HG03135 (cell line): ENCODE data around the gene LIX1.

Experiments used
- ATAC-seq: cut with Tn5 transposase; IDR thresholded peaks from one replicate; pipeline ENCODE4 v1.9.1; 2021; ENCODE audit warnings: mild to moderate bottlenecking, moderate library complexity; ENCODE audit not compliant: unreplicated experiment

LIX1 gene

DNA sequence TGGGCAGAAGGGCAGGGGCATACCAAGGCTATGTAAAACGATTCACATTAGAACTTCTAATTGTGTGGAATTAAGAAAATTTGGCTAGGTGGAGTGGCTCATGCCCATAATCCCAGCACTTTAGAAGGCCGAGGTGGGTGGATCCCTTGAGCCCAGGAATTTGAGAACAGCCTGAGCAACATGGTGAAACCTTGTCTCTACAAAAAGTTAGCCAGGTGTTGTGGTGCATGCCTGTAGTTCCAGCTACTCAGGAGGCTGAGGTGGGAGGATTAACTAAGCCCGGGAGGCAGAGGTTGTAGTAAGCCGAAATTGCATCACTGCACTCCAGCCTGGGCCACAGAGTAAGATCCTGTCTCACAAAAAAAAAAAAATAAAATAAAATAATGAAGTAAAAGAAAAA lies 65.2 kb downstream of the LIX1 start:
- no peak for ATAC-seq

DNA sequence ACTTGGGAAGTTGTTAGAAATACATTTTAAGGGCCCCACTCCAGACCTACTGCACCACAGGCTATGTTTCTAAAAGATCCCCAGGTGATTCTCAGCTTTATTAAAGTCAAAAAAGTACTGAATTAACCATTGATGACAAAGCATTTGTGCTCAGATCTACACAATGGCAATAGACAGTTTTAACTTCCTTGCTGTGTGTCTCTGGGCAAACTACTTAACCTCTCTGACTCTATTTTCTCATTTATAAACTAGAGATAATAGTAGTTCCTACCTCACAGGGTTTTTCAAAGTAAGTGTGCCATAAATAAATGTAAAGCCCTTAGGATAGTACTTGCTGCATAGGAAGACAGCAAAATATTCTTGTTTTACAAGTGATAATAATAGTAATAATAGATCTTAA lies 66.3 kb downstream of the LIX1 start:
- ATAC-seq = no peak

DNA sequence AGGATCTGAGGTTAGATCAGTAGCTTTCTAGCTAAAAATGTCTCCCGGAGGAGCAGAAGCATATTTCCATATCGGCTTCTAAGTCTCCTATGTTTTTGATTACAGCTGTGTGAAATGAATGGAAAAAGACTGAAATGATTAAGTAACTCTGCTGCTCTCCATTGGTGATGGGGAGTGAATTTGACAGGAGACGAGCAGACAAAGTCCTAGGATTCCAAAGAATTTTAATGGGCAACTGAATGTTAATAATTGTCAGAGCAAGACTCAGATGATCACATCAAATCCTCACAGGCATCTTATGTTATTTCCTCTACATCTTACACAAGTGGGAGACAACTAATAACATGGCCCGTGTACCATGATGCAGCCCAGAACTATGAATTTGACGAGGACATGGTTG lies 66.8 kb downstream of the LIX1 start:
- ATAC-seq = no peak

DNA sequence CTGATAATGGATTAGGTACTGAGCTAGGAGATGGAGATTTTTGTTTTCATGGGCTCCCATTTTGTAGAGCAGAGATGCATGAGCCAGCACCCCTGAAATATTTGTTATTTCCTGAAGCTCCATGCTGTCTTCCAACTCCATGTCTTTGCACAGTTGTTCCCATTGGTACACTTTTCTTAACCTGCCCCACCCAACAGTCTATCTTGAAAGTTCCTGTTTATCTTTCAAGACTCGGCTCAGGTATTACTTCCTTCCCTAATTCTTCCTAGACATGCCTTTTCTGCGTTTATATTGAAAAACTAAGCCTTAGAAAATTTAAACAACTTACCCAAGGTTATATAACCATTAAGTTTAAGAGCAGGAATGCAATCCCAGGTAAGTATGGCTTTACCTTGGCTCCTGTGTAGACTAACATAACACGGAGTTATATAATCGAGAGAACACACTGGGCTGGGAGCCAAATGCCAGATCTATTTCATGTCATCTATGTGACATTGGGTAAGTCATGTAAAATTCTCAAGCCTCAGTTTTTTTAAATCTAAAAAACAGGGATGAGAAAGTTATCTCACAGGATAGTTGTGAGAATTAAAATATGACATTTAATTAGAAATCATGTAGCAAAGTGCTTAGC lies 67.4 kb downstream of the LIX1 start:
- no peak for ATAC-seq

DNA sequence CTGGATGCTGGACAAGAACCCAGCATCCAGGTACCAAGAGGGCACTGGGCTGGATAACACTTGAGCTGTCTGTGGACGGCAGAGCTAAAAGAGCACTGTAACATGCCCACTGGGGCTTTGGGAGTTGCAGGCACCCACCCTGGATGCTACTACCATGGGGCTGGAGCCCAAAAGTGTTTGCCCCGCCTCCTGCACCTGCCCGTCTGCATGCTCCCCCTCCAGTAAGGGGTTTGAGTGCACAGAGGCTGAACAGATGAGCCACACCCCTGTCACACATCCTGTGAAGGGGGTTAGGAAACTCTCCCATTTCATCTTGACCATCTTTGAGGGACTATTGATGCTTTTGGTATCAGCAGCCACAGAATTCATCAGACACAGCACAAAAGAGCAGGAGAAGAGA lies 69.0 kb downstream of the LIX1 start:
- no peak for ATAC-seq

DNA sequence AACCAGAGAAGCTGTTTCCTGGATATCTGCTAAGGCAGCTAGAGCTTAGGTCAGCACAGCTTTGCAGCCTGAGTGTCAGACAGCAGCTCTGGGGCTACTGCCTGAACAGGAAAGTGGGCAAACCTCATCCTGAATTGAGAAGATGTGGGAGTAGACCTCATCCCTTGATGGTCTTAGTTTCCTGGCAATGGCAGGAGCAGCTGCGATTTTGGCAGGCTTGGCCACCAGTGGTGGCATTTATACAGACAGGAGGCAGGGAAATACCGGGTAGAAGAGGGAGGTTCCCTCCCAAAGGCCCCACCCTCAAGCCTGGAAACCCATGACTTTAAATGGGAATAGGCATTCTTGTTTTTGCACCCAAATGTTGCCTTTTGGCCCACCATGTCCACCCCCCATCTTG lies 69.7 kb downstream of the LIX1 start:
- ATAC-seq = no peak

DNA sequence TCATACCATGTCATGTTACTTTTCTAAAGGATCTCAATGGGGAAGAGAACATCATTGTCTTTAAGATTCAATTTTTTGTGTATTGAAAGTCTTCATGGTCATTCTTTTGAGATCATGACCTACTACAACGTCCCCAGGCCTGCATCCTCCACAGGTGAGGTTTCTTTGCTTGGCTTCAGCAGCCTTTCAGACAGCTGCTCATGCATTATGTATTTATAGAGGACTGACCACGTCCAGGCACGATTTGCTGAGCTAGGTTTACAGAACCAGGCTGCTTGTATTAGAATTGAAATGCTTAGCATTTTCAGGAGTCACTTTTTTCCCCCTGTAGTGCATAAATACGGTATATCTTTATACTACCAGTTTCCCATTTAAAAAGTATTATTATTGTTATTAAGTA lies 70.4 kb downstream of the LIX1 start:
- no peak for ATAC-seq

DNA sequence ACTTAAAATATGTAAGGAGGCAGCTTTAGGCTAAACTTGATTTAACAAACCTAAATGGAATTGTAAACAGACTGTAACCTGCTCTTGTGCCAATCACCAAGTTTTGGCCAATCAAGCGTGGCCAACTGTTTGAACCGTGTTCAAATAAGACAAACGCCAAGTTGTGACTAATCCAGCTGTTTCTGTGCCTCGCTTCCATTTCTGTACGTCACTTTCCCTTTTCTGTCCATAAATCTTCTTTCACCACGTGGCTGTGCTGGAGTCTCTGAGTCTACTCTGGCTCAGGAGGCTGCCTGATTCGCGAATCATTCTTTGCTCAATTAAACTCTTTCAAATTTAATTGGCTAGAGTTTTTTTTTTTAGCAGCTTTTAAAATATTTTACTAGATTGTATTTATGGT lies 71.3 kb downstream of the LIX1 start:
- no peak for ATAC-seq

DNA sequence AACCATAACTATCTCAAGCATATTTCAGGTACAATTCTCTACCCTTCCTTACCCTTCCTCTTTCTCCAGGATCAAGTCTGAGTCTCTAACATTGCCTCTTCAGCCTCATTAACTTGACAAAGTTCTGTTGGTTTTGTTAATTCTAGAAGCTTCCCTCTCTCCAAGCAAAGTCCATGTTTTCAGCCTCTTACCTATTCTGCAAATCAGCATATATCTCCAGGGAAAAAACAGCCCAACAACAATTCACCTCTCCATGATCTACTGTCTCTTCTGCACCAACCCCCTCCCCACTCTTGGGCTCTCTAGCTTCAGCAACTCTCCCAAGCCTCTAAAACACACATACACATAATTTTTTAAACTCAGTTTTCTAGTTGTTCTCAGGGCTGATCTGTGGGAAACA lies 72.2 kb downstream of the LIX1 start:
- ATAC-seq = no peak

DNA sequence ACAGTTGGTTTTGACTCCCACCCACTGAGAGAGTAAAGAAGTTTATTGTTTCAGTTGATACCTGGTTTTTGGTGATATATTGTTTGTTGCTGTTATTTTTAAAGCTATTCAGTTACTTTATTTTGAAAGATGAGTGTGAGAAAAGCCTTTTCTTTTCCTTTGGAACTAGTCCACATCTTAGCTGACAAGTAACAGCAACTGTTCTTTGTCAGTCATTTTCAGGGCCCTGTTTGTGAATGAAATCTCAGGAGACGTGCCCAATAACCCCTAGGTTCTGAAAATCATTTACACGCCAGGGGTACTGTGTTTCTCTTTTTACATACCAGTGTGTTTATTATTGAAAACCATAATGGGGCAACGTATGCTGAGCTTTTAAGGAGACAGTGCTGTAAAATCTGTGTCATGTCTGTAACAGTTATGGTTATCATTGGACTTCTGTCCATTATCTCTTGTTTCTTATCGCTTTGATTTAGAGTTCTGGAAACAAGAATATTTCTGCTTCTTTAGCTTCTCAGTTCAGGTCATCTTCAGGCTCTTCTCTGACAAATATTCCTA lies 75.0 kb downstream of the LIX1 start:
- ATAC-seq = no peak

DNA sequence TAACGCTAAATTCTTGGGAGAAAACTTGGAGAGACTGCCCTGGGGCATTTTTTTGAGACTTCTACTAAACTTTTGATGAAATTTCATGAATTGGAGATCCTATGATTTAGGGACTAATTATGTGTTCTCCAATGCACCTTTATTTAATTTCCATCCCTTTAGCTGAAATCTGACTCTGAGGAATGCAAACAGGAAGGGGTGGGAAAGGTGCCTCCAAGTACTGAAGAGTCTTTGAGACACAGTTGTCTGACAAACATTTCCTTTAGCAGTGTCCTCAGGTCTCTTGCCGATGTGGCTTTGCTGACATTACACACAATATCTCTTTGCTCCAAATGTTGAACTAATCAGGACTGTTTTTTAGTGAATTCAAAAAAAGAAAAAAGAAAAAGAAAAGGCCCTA lies 76.9 kb downstream of the LIX1 start:
- no peak for ATAC-seq

DNA sequence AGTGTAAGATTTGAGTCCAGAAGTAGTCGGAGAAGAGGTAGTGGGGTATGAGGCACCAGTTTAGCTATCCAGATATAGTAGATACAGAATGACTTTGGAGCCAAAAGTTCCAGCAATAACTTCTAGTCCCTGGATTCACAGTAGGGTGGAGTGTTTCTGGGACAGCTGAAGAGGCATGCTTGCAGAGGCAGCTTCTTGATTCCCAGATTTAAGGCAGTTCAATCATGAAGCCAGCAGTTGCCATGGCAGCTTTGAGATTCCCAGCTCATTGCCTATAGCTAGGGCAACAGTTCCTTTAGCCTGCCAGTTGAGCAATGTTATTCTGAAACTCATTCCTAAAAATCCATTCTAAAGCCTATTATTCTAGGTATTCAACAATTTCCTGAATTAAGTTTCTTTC lies 79.2 kb downstream of the LIX1 start:
- no peak for ATAC-seq

DNA sequence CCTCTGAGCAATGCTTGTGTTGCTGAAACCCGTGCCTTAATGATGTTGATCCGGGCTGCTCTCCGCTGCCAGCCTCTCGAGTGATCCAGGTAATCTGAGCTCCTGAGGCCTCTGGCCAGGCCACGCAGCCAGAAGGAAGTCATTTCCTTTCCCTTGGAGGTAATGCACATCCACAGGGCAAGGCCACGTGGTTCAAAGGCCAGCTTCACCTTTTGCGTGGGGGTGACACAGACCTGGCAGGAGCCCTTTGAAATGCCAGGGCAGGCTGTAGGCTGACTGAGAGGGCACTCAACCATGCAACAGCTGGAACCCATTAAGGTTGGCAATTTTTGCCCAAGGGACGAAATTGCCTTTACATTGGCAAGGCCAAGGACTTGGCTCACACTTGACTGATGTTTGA lies 80.4 kb downstream of the LIX1 start:
- ATAC-seq = no peak

DNA sequence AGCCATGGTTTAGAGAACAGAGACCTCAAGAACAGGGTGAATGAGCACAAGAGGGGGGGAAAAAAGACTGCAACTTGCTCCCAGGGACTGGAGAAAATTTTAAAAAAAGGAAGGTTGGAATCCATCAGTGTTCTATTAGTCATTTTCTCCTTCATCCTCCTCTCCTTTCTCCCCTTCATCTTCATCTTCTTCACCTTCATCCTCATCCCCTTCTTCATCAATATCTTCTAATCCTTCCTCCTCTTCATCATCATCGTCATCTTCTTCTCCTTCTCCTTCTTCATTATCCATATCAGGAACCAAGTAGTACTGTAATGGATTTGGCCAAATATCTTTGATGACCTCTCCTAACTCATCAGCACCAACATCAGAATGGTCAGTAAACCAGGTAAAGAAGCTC lies 86.1 kb downstream of the LIX1 start:
- no peak for ATAC-seq

DNA sequence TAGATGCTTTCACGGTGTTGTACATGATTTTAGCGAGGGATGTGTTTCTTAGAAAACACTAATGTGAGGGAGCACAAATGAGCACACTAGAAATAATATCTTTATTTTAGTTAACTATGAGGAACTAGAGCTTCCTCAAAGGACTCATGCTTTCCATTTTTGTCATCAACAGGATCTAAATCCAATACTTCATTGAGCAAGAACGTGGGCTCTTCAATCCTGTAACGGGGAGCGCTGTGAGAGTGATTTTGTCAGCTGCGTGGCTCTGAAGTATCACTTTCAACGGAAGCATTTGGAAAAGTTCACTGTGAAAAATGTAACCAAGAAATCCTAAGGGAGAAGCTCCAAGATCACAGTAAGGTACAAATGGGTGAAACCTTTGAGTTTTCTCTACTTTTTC lies 93.2 kb downstream of the LIX1 start:
- no peak for ATAC-seq

DNA sequence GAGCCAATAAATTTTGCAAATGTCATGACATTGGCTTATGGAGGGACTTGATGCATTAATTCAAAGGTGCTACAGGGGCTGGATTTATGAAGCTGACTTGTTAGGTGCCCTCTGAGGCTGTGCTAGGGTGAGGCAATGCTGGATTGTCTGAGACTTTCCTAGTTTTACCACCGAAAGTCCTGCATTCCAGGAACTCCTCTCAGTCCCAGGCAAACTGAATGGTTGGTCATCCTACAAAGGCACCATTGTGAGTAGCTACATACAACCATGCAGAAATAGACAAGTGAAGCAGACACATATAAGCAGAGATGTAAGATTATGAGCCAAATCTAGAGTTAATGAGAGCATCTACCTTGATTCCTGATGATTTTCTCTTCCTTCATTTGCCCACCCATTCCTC lies 95.3 kb downstream of the LIX1 start:
- ATAC-seq = no peak

DNA sequence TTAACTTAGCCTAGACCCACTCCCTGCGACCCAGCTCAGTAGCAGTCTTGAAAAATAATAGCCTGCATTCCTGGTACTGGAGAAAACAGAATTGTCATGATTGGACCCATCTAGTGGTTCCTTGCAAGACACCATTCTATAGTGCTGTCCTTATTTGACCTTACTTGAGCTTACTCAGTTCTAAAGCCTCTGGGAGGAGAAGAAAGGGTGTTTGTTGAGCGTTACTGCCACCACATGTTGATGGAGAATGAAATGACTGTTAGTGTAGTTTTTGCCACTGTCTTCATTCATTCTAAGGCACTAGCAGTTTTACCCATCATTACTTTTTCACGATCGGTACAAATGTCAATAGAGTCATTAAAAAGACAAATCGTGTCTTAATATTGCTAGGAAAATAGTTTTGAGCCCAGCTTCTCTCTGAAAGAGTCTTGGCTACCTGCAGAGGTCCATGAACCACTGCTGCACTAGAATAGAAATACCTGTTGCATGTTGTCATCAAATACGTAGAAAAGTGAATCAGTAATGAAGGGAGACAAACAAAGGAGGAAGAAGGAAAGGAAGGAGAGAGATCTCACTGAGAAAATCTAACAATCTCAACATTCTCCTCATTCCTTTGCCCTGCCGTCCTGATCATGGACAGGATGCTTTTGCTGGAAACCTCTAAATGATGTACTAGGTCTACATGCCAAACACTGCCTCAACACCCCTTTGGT lies 96.0 kb downstream of the LIX1 start:
- ATAC-seq = no peak

DNA sequence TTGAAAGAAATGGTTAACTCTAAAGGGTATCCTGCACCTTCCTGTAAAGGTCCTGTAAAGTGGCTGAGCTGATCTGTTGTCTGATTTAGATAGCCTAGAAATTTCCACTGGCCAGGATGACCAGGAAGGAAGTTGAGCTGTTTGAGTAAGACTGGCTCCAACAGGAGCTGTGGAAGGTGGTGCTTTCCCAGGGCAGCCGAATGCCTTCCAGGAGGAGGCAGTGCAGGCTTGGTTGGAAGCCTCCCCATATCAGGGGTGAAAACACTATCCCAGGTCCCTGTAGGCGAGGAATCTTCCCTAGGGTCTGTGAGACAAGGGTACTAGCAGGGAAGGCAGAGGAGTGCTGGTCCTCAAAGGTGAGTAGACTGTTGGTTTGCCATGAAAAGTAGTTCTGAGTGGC lies 98.4 kb downstream of the LIX1 start:
- ATAC-seq = no peak

DNA sequence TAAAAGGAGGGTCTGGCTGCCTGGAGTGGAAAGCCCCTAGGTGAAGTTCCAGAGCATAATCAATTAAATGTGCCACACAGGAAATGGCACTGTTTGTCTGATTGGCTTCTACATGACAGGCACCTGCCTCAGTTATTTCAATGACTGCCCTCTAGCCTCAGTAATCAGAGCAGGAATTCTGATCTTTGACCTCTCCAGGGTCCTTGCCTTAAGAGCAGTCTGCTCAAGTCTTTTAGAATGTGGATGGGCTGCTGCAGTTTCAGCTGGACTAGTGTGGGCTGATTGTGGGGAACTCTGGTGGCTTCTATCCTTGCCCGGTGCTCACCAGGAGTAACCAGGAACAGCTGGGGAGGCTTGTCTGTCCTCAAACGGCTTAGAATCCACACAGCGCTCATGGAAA lies 98.9 kb downstream of the LIX1 start:
- ATAC-seq = no peak

DNA sequence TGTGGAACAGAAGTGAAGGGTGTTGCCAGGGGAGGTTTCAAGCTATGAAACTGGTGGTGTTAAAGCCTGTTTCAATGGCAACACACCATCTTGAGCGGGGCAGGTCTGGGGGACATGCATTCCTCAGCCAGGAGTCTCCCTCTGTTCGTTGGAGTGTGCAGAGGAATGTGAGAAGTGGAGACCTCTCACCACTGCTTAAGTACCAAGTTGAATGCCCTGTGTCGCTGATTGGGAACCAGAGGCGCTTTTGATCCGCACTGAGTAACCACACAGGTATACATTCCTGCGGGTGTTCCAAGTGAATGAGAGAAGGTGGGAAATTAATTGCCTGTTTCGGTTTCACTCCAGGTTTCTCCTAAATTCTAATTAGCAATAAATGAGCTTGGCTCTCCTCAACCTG lies 99.4 kb downstream of the LIX1 start:
- no peak for ATAC-seq
